NCI-H2196 treated with DMSO at 0.1 percent for 48 hours (cell line): ENCODE measurements around the gene COL20A1.

ENCODE experiments used
- DNase-seq: peaks from one replicate; lab custom pipeline; 2025; ENCODE audit not compliant: unreplicated experiment; lab: John Stamatoyannopoulos, UW

Gene COL20A1

GRCh38 chr20:63359937-63360849 is 67.2 kb downstream of the COL20A1 start:
- no peak for DNase-seq

DNA sequence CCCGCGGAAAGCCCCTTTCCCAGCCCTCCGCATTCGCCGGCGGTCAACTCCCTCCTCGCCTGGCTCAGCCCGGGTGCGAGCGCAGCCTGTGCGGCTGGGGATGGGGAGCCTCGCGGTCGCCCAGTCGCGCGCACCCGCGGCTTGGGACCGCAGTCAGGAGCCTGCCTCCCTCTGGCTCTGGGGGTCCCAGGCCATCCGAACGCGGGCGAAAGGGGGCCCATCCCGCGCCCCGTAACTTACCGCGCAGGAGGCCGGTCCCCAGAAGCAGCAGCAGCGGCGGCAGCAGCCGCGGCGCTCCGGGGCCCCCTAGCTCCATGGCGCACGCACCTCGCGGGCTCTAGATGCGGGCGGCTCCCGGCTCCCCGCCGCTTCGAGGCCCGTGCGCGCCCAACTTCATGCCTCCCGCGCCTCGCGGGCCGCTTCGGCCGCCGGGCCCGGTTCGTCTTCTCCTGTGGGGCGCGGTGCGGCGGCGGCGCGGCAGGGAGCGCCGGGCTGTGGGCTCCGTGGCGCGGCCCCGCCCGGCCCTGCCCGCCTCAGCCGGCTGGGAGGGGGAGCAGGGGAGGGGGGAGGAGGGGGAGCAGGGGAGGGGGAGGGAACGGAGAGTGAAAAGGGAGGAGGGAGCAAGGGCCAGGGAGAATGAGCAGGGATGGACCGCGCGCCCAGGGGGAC is 68.0 kb downstream of the COL20A1 start, which contains the start of gene CHRNA4:
Gene CHRNA4 (minus strand): TSS at position 500 of the 669 bp plus-strand sequence. CDS start 184 bp downstream, at position 316.
- no peak for DNase-seq

- no peak for DNase-seq
These were observed 68.8 kb downstream of the COL20A1 start for GRCh38 chr20:63361519-63362435.

- DNase-seq = no peak
These were observed 69.5 kb downstream of the COL20A1 start for GRCh38 chr20:63362436-63363009.

DNA sequence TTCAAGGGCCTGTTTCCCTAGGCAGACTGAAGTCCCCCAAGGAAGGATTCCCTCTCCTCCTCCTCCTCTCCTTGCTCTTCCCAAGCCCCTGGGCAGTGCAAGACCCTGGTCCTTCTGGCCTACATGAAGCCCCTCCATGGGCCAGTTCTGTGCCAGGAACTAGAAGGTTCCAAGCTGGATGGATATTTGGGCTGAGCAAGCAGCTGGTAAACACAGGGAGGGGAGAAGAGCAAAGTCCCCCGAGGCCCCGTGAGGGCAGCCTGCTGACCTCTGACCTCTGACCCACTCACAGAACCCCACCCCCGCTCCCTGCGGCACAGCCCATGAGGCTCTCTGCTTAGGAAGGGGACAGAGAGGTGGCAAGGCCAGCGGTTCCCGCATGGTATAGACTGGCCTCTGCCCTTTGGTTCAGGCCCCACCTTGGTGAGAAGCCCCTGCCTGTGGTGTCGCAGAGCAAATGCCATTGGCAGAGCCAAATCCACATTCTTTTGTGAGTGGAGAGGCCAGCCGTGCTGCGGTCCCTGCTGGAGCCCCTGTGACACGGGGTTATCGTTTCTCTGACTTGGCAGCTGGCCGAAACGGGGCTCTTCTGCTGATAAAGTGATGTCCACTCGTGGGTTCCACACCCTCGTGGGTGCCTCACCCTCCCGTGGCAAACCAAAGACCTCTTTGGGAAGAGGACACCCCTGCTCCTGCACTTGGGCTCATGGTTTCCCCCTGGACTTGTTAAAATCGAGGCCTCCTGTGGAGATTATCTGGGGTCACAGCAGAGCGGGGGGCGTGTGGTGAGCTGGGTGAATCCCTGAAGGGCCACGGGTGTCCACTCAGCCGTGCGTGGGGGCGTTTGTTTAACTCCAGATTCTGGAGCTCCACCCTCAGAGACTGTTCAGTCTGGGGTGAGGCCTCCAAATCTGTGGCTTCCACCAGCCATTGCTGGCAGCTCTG is 70.3 kb downstream of the COL20A1 start:
- no peak for DNase-seq

DNA sequence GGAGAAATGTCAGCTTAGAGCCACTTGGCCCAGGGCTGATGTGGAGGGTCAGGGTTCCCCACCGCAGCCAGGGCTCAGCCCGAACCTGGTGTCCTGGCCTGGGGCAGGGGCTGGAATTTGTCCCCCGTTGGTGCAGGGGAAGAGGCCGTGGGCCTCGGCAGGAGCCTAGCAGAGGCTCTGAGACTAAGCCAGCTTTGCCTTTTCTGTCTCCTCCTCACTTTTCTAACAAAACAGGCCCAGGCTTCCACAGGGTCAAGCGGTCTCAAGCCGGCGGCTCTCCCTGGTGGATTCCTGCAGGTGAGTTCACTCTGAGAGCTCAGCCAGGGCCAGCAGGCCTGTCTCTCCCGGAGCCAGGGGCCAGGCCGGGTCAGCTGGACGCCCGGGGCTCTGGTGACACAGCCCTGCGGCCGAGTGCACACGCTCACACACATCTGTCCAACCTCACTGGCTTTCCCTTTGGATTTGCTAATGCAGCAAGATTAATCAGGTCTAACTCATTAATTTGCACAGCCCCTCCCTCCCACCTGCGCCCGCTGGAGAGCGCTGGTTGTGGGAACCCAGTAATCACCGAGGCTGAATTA is 71.1 kb downstream of the COL20A1 start:
- no peak for DNase-seq

- DNase-seq = peak; percentile 22
These were observed 72.0 kb downstream of the COL20A1 start for GRCh38 chr20:63364801-63365585.

DNA sequence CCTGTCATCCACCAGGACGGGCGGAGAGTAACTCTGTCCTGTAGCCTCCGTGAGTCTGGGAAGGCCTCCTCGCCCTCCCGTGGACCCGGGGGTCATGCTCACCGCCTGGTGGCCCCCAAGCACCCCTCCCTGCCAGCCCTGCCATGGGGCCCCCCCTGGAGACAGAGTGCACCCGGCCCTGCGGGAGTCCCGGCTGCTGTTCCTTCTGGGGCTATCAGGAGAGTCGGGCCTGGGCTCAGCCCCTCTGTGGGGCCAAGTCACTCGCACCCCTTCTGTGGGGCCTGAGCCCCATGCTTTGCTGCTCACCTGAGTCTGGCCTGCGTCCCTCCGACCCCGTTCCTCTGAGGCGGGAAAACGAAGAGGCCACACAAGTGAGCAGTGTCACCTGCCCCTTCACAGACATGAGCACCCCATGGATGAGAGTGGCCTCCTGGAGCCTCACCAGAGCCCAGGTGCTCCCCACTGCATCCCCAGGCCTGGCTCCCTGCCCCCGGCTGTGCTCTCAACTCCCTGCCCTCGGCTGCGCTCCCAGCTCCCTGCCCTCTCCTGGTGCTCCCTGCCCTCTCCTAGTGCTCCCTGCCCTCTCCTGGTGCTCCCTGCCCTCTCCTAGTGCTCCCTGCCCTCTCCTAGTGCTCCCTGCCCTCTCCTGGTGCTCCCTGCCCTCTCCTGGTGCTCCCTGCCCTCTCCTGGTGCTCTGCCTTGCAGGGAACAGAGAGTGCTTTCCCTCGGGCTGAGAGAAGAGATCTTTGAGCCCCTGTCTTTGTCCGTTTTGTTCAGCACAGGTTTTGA is 72.8 kb downstream of the COL20A1 start:
- no peak for DNase-seq

DNA sequence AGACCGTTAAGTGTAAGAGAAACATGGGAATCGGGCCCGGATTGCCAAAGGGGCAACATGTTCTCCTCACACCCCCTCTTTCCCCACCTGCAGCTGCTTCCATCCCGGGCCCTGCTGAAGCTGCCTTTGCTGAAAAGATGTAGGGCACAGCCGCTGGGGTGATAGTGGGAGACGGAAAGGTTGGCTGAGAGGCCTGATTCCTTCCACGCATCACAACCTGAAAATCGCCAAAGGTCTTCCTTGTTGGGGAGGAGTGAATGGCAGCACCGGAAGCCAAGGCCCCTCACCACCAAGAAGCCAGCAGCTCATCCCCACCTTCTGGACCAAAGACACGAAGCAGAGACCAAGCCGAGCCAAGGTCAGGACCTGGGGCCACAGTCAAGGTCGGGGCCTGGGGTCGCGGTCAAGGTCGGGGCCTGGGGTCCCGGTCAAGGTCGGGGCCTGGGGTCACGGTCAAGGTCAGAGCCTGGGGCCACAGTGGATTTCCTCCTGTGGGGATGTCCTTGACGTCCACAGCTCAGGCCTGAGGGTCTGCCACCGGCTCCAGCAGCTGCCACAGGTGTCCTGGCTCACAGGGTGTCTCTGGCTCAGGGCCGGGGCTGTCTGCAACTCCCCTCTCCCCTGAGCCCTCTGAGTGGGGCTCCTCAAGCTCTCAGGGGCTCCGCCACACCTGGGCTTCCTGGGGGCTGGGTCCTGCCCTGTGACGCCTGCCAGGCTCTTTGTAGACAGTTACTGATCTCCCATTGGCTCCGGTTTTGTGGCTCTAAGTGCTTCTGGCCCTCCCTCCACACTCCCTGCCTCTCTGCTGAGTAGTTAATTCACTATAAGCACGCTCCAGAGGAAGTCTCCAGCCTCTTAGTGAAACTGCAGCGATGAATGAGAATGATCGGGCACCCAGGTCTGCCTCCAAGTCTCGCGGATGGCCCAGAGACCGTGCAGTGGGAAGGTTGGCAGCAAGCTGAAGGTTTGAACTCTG is 73.7 kb downstream of the COL20A1 start:
- no peak for DNase-seq

DNA sequence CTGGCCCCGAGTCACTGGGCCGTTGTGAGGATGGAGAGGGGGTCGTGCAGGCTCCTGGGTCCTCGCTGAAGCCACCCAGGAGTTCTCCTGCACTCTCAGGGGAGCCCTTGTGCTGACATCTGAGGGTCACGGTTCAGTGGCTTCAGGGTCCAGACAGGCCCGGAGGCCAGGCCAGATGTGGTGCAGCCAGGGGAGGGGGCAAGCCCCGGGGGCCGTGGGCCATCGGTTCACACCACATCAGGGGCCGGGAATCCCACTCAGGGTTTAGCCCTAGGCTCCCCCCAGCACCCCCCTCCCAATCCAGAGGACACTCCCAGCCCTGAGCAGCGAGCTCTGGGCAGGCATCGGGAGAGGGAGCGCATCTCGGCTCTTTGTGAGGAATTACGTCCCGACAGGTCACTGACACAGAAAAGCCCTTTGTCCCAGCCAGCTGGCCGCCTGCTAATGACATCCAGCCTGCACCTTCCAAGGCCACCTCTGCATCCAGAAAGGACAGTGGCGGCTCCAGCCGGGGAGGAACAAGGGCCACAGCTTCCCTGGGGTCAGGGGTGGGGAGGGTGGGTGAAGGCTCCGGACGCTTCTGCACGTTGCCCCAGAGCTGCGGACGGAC is 74.6 kb downstream of the COL20A1 start:
- no peak for DNase-seq

DNA sequence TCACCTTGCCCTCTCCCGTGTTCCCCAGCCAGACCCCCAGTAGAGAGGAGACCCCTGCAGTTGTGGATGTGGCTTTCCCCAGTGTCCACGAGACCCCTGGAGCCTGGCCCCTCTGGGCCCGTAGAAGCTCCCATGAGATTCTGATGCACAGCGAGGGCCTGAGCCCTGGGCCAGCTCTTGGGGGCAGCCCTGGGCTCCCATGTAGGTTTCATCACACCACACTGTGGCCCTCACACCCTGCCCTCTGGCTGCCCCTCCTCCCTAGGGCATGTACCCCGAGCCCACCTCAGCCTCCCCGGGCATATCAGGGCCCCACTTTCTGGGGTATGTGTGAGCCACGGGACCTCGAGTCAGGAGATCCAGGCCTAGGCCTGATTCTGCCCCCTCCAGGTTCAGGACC is 75.2 kb downstream of the COL20A1 start:
- no peak for DNase-seq

- no peak for DNase-seq
These were observed 76.1 kb downstream of the COL20A1 start for GRCh38 chr20:63369024-63369530.

DNA sequence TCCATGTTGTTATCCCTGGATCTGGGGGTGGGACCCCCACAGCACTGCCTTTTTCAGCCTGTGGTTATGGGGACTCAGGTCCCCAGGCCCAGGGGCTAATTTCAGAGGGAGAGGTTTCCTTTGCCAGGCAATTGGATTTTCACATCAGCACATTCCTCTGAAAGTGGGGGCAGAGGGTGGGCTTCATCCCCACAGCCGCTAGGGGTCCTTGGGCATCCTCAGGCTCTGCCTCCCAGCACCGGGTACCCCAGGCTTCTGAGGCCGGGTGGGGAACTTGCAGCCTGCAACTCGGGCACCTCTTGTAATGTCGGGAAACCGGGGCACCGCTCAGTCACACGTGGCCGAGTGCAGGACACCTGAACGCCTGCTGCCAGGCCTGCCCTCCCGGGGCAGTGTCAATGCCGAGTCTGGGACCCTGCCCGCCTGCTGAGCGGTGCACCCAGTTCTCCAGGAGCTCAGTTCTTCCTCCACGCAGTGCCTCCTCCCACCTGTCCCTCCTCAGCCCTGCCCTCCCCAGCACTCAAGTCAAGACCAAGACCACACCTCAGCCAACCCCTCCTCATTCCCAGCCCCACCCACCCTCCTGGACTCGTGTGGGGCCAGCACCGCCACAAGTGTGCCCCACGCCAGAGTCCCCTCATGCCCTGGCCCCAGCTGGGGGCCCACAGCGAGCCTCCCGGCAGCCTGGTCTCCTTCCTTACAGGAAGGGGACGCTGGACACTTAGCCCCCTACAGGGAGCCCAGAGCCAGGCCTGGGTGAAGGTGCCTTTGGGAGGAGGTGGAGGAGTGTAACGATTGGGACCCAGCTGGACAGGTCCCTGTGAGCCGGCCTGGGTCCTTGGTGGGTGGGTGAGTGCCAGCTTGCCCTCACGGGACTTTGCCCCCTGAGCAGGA is 77.0 kb downstream of the COL20A1 start:
- DNase-seq = no peak

DNA sequence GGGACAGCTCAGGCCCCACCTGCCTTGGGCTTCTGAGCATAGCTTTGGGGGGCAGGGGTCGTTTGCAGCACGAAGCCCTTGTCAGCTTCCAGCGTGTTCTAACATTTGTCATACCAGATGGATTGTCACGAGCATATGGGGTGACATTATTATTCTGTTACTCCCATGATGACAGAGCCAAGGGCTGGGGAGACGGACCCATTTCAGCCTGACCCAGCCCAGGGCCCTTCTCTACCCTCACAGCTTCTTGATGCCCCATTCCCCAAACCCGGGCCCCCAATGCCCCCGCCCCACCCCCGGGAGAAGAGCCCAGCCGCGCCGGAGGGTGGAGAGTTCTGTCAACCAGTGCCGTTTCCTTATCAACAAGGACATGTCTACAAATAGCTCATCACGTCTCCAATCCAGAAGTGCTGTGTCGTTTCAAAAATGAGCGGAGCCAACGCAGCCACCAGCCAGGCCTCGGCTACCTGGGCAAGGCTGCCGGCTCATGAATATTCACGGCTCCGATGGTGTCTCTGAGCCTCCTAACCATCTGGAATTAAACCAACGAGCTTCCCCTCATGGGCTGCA is 77.7 kb downstream of the COL20A1 start:
- no peak for DNase-seq
